ENCODE data around the gene MYO5C. TPM values are rescaled to one million over a fixed set of nuclear protein-coding genes. Genes with fewer than 3 reads are reported as not detected.

Gene MYO5C
- total and polyA plus RNA-seq, 2 of the 8 experiments (the other 6 are each of a cell fraction or from before 2014, with no cell fraction given) = 8.2 to 26.7 TPM

DNA sequence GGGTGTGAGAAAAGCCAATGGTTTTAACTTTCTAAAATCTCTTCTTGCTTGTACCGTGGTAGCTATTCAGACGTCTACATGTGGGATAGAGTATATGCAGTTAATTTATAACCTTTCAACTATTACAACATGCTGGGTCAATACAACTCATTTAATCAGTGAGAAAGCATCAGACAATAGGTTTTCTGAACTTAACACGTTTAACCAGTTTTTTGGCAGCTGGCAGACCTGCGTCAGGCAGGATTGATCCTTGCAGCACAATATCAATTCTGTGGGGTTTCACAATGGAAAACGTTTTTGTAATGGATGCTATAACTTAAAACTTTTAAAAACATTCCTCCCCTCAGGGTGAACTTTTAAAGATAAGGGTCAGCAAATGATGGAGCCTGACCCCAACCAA, 110.9 kb downstream of the MYO5C start:
- Histone ChIP-seq H2AFZ (ENCODE audit: low read length) (no peak overlapping the region), H3K9me3 (ENCODE audit: insufficient read depth in 2 of 2, low read depth in 1 of 2, low read length in 1 of 2) (no peaks in the 10 kb centered on the region), H3K56ac (replicated peaks; ENCODE audit: insufficient read length, low read depth, low read length) (no peak overlapping the region), H3K27me3 (replicated peaks in 1 of 4; ENCODE audit: control insufficient read depth in 3 of 4, extremely low read depth in 1 of 4, insufficient read depth in 3 of 4, low read length in 3 of 4) (peaks cover 0 to 8% (median 7%) of the 10 kb centered on the region in 4 experiments; a peak in 4 of 7 replicates), H3K14ac (ENCODE audit: insufficient read length) (no peak overlapping the region), H2BK15ac (ENCODE audit: low read length) (no peak overlapping the region), H3K23me2 (ENCODE audit: low read depth, low read length) (peaks cover 8% of the 10 kb centered on the region), H3K36me3 (ENCODE audit: control insufficient read depth in 2 of 4, insufficient read depth in 4 of 4, low read length in 3 of 4) (no peaks in the 10 kb centered on the region), H3K79me1 (ENCODE audit: low read depth, low read length) (no peaks in the 10 kb centered on the region), H3K4me1 (replicated peaks in 1 of 4; ENCODE audit: control insufficient read depth in 3 of 4, insufficient read depth in 4 of 4, low read length in 3 of 4) (peaks cover 1 to 5% (median 3%) of the 10 kb centered on the region in 4 experiments; a peak in 4 of 7 replicates), H3K9ac (replicated peaks in 1 of 4; ENCODE audit: extremely low read depth in 1 of 4, low read depth in 3 of 4, low read length in 3 of 4) (no peak overlapping the region), H2BK5ac (ENCODE audit: low read depth, low read length) (no peak overlapping the region), H4K20me1 (replicated peaks in 1 of 2; ENCODE audit: control insufficient read depth in 1 of 2, insufficient read depth in 2 of 2, low read length in 2 of 2) (no peaks in the 10 kb centered on the region), H3K18ac (ENCODE audit: extremely low read depth, low read length) (no peak overlapping the region), H3K23ac (ENCODE audit: insufficient read length) (no peak overlapping the region), H3K79me2 (ENCODE audit: control insufficient read depth in 1 of 2, insufficient read depth in 2 of 2, low read length in 2 of 2) (no peaks in the 10 kb centered on the region), H4K8ac (ENCODE audit: extremely low read depth, insufficient read depth, low read length) (no peak overlapping the region), H3K4me3 (ENCODE audit: extremely low read depth in 1 of 4, insufficient read depth in 2 of 4, low read depth in 3 of 4, low read length in 4 of 4) (no peak overlapping the region), H4K5ac (ENCODE audit: insufficient read length, low read depth, low read length) (no peak overlapping the region), H2BK12ac (ENCODE audit: low read depth, low read length) (no peak overlapping the region), H3K4ac (replicated peaks; ENCODE audit: insufficient read length, low read depth, low read length) (no peak overlapping the region), H2AK5ac (ENCODE audit: low read depth, low read length) (no peak overlapping the region), H3K4me2 (ENCODE audit: insufficient read depth in 1 of 2, low read depth in 2 of 2, low read length in 2 of 2) (no peak overlapping the region), H2BK20ac (ENCODE audit: low read length) (no peak overlapping the region), H4K91ac (replicated peaks; ENCODE audit: insufficient read length, low read length) (no peak overlapping the region), H3K27ac (ENCODE audit: low read depth, low read length) (no peak overlapping the region), H2BK120ac (replicated peaks; ENCODE audit: low read depth, low read length) (no peak overlapping the region)
- FAIRE-seq (no peak), DNase-seq (ENCODE audit: low read depth in 1 of 2, low spot score in 2 of 2) (no peak)
- ChIA-PET CTCF (ENCODE audit: partially characterized antibody) (interaction anchor here (0.7 to 13.2 kb wide), 24 partner anchors 9 to 549 kb away, joined by 3 to 189 read pairs (median 7); partner anchors contain the start of gene LEO1), POLR2A (ENCODE audit: partially characterized antibody) (interaction anchor here (0.6 kb wide), 1 partner anchor 11 kb away, joined by 6 read pairs; no protein-coding TSS in a partner anchor)
- 68% methylated on average over 5 of the region's 5 CpGs; no CpG with 5 or more reads in 1 of the 2 experiments for WGBS, 2 experiments (ENCODE audit: extremely low coverage in 1 of 2, insufficient coverage in 1 of 2, insufficient read length in 1 of 2, insufficient replicate concordance in 2 of 2, low coverage in 1 of 2, low lambda C conversion rate in 2 of 2, missing lambda C conversion rate in 1 of 2)
- TF ChIP-seq, protein P1, sequence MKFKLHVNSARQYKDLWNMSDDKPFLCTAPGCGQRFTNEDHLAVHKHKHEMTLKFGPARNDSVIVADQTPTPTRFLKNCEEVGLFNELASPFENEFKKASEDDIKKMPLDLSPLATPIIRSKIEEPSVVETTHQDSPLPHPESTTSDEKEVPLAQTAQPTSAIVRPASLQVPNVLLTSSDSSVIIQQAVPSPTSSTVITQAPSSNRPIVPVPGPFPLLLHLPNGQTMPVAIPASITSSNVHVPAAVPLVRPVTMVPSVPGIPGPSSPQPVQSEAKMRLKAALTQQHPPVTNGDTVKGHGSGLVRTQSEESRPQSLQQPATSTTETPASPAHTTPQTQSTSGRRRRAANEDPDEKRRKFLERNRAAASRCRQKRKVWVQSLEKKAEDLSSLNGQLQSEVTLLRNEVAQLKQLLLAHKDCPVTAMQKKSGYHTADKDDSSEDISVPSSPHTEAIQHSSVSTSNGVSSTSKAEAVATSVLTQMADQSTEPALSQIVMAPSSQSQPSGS (IDR thresholded peaks at IDR 0.05; ENCODE audit: low read length) = no peak
- TF ChIP-seq EGR1 (IDR thresholded peaks at IDR 0.05; ENCODE audit: borderline replicate concordance, low read depth, low read length) (no peak), CHD2 (IDR thresholded peaks at IDR 0.05; ENCODE audit: low read length) (no peak), RBBP5 (IDR thresholded peaks at IDR 0.05; ENCODE audit: borderline replicate concordance, low read depth, low read length) (no peak), MAX (IDR thresholded peaks at IDR 0.05) (no peak), PHF8 (conservative IDR thresholded peaks at IDR 0.05; ENCODE audit: low read depth, low read length) (no peak), KDM5A (IDR thresholded peaks at IDR 0.05; ENCODE audit: low read length) (no peak), JUND (IDR thresholded peaks at IDR 0.05; ENCODE audit: low read length) (no peak), CTBP2 (IDR thresholded peaks at IDR 0.05; ENCODE audit: borderline replicate concordance, insufficient read depth, insufficient read length, low read length) (no peak), RAD21 (IDR thresholded peaks at IDR 0.05 in 1 of 2, conservative IDR thresholded peaks at IDR 0.05 in 1 of 2; ENCODE audit: low read depth in 2 of 2, low read length in 2 of 2) (no peak)
- TF ChIP-seq, protein P2, sequence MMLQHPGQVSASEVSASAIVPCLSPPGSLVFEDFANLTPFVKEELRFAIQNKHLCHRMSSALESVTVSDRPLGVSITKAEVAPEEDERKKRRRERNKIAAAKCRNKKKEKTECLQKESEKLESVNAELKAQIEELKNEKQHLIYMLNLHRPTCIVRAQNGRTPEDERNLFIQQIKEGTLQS (IDR thresholded peaks at IDR 0.05; ENCODE audit: insufficient read depth, low read depth, low read length) = no peak

Measured in H1 (cell line).